ENCODE results near the gene IFI44L.

Gene IFI44L

GRCh38 chr1:78622548-78622947 is 2.3 kb downstream of the IFI44L start:
- H3K9me3 ChIP-seq (ENCODE audit: low read depth, low read length): no peaks in the 10 kb centered on the region
- no peak overlapping the region for H3K4me3 ChIP-seq
- H3K9ac ChIP-seq (ENCODE audit: insufficient read length): no peak overlapping the region
- DNase-seq (ENCODE audit: low read depth, low spot score): no peak
- H3K27ac ChIP-seq: no peak overlapping the region
- peaks cover 7% of the 10 kb centered on the region; the same call in 1 of the 2 replicates for H3K36me3 ChIP-seq (ENCODE audit: insufficient read depth, low read length)
- TF ChIP-seq FOXP2 (optimal IDR thresholded peaks at IDR 0.05; ENCODE audit: control extremely low read depth, extremely low read length, insufficient read depth) (no peak), POLR2AphosphoS5 (IDR thresholded peaks at IDR 0.05; ENCODE audit: borderline replicate concordance, low read depth, low read length) (no peak), EZH2 (IDR thresholded peaks at IDR 0.05) (no peak)

- no peaks in the 10 kb centered on the region for H3K9me3 ChIP-seq (ENCODE audit: low read depth, low read length)
- no peak overlapping the region for H3K9ac ChIP-seq (ENCODE audit: insufficient read length)
- H3K36me3 ChIP-seq (ENCODE audit: insufficient read depth, low read length): peaks cover 7% of the 10 kb centered on the region; the same call in 1 of the 2 replicates
- H3K27ac ChIP-seq: no peak overlapping the region
- no peak for TF ChIP-seq EZH2 (IDR thresholded peaks at IDR 0.05)
- TF ChIP-seq POLR2AphosphoS5 (IDR thresholded peaks at IDR 0.05; ENCODE audit: borderline replicate concordance, low read depth, low read length): no peak
- no peak for TF ChIP-seq FOXP2 (optimal IDR thresholded peaks at IDR 0.05; ENCODE audit: control extremely low read depth, extremely low read length, insufficient read depth)
- no peak overlapping the region for H3K4me3 ChIP-seq
- no peak for DNase-seq (ENCODE audit: low read depth, low spot score)
These were observed 3.8 kb downstream of the IFI44L start for GRCh38 chr1:78624035-78624434.

DNA sequence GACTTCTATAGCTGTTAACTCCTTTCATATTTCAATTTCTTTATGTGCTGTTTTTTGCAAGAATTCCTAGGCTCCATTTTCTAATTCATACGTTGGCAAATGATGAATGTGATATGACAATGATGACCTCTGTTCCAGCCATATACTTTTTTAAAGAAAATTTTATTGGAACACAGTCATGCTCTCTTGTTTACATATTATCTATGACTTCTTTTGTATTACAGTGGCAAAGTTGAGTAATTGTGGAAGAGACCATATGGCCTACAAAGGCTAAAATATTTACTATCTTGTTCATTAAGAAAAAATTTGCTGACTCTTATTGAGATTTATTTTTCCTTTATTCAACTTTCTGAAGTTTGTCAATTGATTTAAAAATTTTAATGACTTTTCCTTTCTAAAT is 7.1 kb downstream of the IFI44L start:
- no peaks in the 10 kb centered on the region for H3K9me3 ChIP-seq (ENCODE audit: low read depth, low read length)
- no peak overlapping the region for H3K4me3 ChIP-seq
- no peak overlapping the region for H3K27ac ChIP-seq
- no peak overlapping the region for H3K9ac ChIP-seq (ENCODE audit: insufficient read length)
- TF ChIP-seq EZH2 (IDR thresholded peaks at IDR 0.05) (no peak), FOXP2 (optimal IDR thresholded peaks at IDR 0.05; ENCODE audit: control extremely low read depth, extremely low read length, insufficient read depth) (no peak), POLR2AphosphoS5 (IDR thresholded peaks at IDR 0.05; ENCODE audit: borderline replicate concordance, low read depth, low read length) (no peak)
- no peak for DNase-seq (ENCODE audit: low read depth, low spot score)
- H3K36me3 ChIP-seq (ENCODE audit: insufficient read depth, low read length): peaks cover 5% of the 10 kb centered on the region; the same call in 1 of the 2 replicates

DNA sequence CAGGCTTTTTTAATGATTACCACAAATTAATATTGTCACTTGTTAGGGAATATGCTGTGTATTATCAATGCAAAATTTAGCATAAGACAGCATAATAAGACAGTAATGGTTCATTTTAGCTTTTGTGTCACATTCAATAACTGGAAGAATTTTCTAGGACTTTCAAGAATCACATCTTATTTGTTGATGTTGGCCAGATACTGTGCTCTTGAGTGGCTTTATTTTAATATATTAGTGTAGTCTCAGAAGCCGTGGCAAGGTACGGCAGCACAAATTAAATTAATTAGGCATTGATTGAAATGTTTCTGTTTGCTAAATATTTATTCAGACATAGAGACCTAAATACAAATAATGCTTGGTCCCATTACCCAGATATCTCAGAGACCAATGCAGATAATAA is 10.4 kb downstream of the IFI44L start:
- Histone ChIP-seq H3K36me3 (ENCODE audit: insufficient read depth, low read length) (no peaks in the 10 kb centered on the region), H3K9me3 (ENCODE audit: low read depth, low read length) (no peaks in the 10 kb centered on the region), H3K4me3 (no peak overlapping the region), H3K27ac (0 out of 2 replicates have a peak overlapping the region, but pooled peaks have one; percentile 12), H3K9ac (ENCODE audit: insufficient read length) (no peak overlapping the region)
- no peak for DNase-seq (ENCODE audit: low read depth, low spot score)
- TF ChIP-seq EZH2 (IDR thresholded peaks at IDR 0.05) (no peak), FOXP2 (optimal IDR thresholded peaks at IDR 0.05; ENCODE audit: control extremely low read depth, extremely low read length, insufficient read depth) (no peak), POLR2AphosphoS5 (IDR thresholded peaks at IDR 0.05; ENCODE audit: borderline replicate concordance, low read depth, low read length) (no peak)

- Histone ChIP-seq H3K9me3 (ENCODE audit: low read depth, low read length) (no peaks in the 10 kb centered on the region), H3K36me3 (ENCODE audit: insufficient read depth, low read length) (no peaks in the 10 kb centered on the region), H3K4me3 (no peak overlapping the region), H3K27ac (no peak overlapping the region), H3K9ac (ENCODE audit: insufficient read length) (no peak overlapping the region)
- TF ChIP-seq EZH2 (IDR thresholded peaks at IDR 0.05) (no peak), FOXP2 (optimal IDR thresholded peaks at IDR 0.05; ENCODE audit: control extremely low read depth, extremely low read length, insufficient read depth) (no peak), POLR2AphosphoS5 (IDR thresholded peaks at IDR 0.05; ENCODE audit: borderline replicate concordance, low read depth, low read length) (no peak)
- no peak for DNase-seq (ENCODE audit: low read depth, low spot score)
These were observed 13.0 kb downstream of the IFI44L start for GRCh38 chr1:78633209-78633608.

GRCh38 chr1:78640462-78640861 is 20.2 kb downstream of the IFI44L start:
- Histone ChIP-seq H3K36me3 (ENCODE audit: insufficient read depth, low read length) (peaks cover 17% of the 10 kb centered on the region), H3K9me3 (ENCODE audit: low read depth, low read length) (no peaks in the 10 kb centered on the region; the same call in 1 of the 2 replicates), H3K9ac (ENCODE audit: insufficient read length) (no peak overlapping the region), H3K27ac (no peak overlapping the region), H3K4me3 (no peak overlapping the region)
- no peak for DNase-seq (ENCODE audit: low read depth, low spot score)
- TF ChIP-seq POLR2AphosphoS5 (IDR thresholded peaks at IDR 0.05; ENCODE audit: borderline replicate concordance, low read depth, low read length): no peak
- TF ChIP-seq FOXP2 (optimal IDR thresholded peaks at IDR 0.05; ENCODE audit: control extremely low read depth, extremely low read length, insufficient read depth): no peak
- TF ChIP-seq EZH2 (IDR thresholded peaks at IDR 0.05): no peak

GRCh38 chr1:78641558-78641957 is 21.3 kb downstream of the IFI44L start:
- no peak overlapping the region for H3K4me3 ChIP-seq
- no peak overlapping the region for H3K9ac ChIP-seq (ENCODE audit: insufficient read length)
- H3K36me3 ChIP-seq (ENCODE audit: insufficient read depth, low read length): peaks cover 17% of the 10 kb centered on the region
- TF ChIP-seq POLR2AphosphoS5 (IDR thresholded peaks at IDR 0.05; ENCODE audit: borderline replicate concordance, low read depth, low read length) (no peak), FOXP2 (optimal IDR thresholded peaks at IDR 0.05; ENCODE audit: control extremely low read depth, extremely low read length, insufficient read depth) (no peak), EZH2 (IDR thresholded peaks at IDR 0.05) (no peak)
- H3K27ac ChIP-seq: no peak overlapping the region
- no peaks in the 10 kb centered on the region; the same call in 1 of the 2 replicates for H3K9me3 ChIP-seq (ENCODE audit: low read depth, low read length)
- no peak for DNase-seq (ENCODE audit: low read depth, low spot score)

DNA sequence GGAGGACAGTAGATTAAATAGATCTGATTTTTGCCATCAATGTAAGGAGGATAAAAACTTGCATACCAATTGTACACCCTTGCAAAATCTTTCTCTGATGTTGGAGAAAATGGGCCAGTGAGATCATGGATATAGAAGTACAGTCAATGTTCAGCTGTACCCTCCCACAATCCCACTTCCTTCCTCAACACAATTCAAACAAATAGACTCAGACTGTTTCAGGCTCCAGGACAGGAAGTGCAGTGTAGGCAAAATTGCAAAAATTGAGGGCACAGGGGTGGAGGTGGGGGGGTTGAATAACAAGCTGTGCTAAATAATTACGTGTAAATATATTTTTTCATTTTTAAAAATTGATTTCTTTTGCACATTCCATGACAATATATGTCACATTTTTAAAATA is 25.5 kb downstream of the IFI44L start:
- H3K9ac ChIP-seq (ENCODE audit: insufficient read length): no peak overlapping the region
- peaks cover 17% of the 10 kb centered on the region for H3K36me3 ChIP-seq (ENCODE audit: insufficient read depth, low read length)
- H3K4me3 ChIP-seq: no peak overlapping the region
- no peaks in the 10 kb centered on the region; the same call in 1 of the 2 replicates for H3K9me3 ChIP-seq (ENCODE audit: low read depth, low read length)
- TF ChIP-seq EZH2 (IDR thresholded peaks at IDR 0.05) (no peak), POLR2AphosphoS5 (IDR thresholded peaks at IDR 0.05; ENCODE audit: borderline replicate concordance, low read depth, low read length) (no peak), FOXP2 (optimal IDR thresholded peaks at IDR 0.05; ENCODE audit: control extremely low read depth, extremely low read length, insufficient read depth) (no peak)
- H3K27ac ChIP-seq: 0 out of 2 replicates have a peak overlapping the region, but pooled peaks have one; percentile 0
- peak; percentile 26 for DNase-seq (ENCODE audit: low read depth, low spot score)

DNA sequence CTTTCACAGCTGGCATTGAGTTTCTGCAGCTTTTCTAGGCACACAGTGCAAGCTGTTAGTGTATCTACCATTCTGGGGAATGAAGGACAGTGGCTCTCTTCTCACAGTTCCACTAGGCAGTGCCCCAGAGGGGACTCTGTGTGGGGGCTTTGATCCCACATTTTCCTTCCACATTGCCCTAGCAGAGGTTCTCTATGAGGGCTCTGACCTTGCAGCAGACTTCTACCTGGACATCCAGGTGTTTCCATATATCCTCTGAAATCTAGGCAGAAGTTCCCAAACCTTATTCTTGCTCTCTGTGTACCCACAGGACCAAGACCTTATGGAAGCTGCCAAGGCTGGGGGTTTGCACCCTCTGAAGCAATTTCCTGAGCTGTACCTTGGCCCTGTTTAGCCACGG is 27.0 kb downstream of the IFI44L start:
- no peak for DNase-seq (ENCODE audit: low read depth, low spot score)
- H3K9me3 ChIP-seq (ENCODE audit: low read depth, low read length): no peaks in the 10 kb centered on the region; the same call in 1 of the 2 replicates
- TF ChIP-seq POLR2AphosphoS5 (IDR thresholded peaks at IDR 0.05; ENCODE audit: borderline replicate concordance, low read depth, low read length): no peak
- TF ChIP-seq EZH2 (IDR thresholded peaks at IDR 0.05): no peak
- TF ChIP-seq FOXP2 (optimal IDR thresholded peaks at IDR 0.05; ENCODE audit: control extremely low read depth, extremely low read length, insufficient read depth): no peak
- H3K4me3 ChIP-seq: no peak overlapping the region
- H3K27ac ChIP-seq: no peak overlapping the region
- H3K9ac ChIP-seq (ENCODE audit: insufficient read length): no peak overlapping the region
- peaks cover 7% of the 10 kb centered on the region for H3K36me3 ChIP-seq (ENCODE audit: insufficient read depth, low read length)

Measured in SK-N-MC (cell line).